ENCODE data around the gene ROBO1.

The ROBO1 gene

DNA sequence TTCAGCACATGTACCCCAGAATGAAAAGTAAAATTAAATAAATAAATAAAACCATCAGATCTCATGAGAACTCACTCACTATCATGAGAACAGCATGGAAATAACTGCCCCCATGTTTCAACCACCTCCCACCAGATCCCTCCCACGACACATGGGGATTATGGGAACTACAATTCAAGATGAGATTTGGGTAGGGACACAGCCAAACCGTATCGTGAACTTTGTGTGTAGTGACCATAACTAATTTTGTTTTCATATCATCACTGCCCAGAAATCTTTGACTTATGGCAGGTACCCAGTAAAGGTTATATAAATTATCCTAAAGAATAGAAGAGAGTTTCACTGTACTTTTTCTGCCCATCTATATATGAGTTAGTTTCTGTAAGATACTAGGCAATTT, 766.5 kb downstream of the ROBO1 start:
- no peaks in the 10 kb centered on the region for H3K79me2 ChIP-seq (ENCODE audit: insufficient read depth, low read length)
- H3K27me3 ChIP-seq (ENCODE audit: low read length), result no peaks in the 10 kb centered on the region
- H3K36me3 ChIP-seq (ENCODE audit: low read length), result no peaks in the 10 kb centered on the region

DNA sequence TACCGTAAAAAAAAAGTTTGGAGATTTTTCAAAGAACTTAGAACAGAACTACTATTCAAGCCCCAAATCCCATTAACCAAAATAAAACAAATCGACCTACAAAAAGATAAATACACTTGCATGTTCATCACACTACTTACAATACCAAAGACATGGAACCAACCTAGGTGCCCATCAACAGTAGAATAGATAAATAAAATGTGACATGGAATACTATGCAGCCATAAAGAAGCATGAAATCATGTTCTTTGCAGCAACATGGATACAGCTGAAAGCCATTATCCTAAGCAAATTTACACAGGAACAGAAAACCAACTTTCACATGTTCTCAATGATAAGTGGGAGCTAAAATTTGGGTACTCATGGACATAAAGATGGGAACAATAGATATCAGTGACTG, 768.7 kb downstream of the ROBO1 start:
- Histone ChIP-seq H3K9me3 (ENCODE audit: insufficient read depth, low read length) (no peaks in the 10 kb centered on the region), H3K36me3 (ENCODE audit: low read length) (no peaks in the 10 kb centered on the region), H3K9me2 (replicated peaks; ENCODE audit: insufficient read depth, low read length) (no peaks in the 10 kb centered on the region), H3K27ac (ENCODE audit: low read depth, low read length) (no peak overlapping the region), H3K4me2 (ENCODE audit: low read depth, low read length, poor library complexity, severe bottlenecking) (no peak overlapping the region), H3K9ac (ENCODE audit: low read length) (no peak overlapping the region), H4K20me1 (ENCODE audit: low read depth, low read length) (no peaks in the 10 kb centered on the region), H3K79me2 (ENCODE audit: insufficient read depth, low read length) (no peaks in the 10 kb centered on the region), H3F3A (ENCODE audit: insufficient read depth) (no peaks in the 10 kb centered on the region), H3K27me3 (ENCODE audit: low read length) (no peaks in the 10 kb centered on the region), H3K4me3 (ENCODE audit: insufficient read depth, low read length, poor library complexity, severe bottlenecking) (no peak overlapping the region), H2AFZ (ENCODE audit: low read depth, low read length, severe bottlenecking) (no peak overlapping the region)
- no peak for TF ChIP-seq EZH2phosphoT487 (conservative IDR thresholded peaks at IDR 0.05; ENCODE audit: low read length)

More for the DNA sequence above, 766.5 kb downstream of the ROBO1 start:
- Histone ChIP-seq H3K9ac (ENCODE audit: low read length) (no peak overlapping the region), H3K4me2 (ENCODE audit: low read depth, low read length, poor library complexity, severe bottlenecking) (no peak overlapping the region), H3K27ac (ENCODE audit: low read depth, low read length) (no peak overlapping the region), H2AFZ (ENCODE audit: low read depth, low read length, severe bottlenecking) (no peak overlapping the region), H3K4me3 (ENCODE audit: insufficient read depth, low read length, poor library complexity, severe bottlenecking) (no peak overlapping the region), H3F3A (ENCODE audit: insufficient read depth) (no peaks in the 10 kb centered on the region), H3K9me2 (replicated peaks; ENCODE audit: insufficient read depth, low read length) (no peaks in the 10 kb centered on the region), H3K9me3 (ENCODE audit: insufficient read depth, low read length) (no peaks in the 10 kb centered on the region), H4K20me1 (ENCODE audit: low read depth, low read length) (no peaks in the 10 kb centered on the region)
- TF ChIP-seq, protein P1, sequence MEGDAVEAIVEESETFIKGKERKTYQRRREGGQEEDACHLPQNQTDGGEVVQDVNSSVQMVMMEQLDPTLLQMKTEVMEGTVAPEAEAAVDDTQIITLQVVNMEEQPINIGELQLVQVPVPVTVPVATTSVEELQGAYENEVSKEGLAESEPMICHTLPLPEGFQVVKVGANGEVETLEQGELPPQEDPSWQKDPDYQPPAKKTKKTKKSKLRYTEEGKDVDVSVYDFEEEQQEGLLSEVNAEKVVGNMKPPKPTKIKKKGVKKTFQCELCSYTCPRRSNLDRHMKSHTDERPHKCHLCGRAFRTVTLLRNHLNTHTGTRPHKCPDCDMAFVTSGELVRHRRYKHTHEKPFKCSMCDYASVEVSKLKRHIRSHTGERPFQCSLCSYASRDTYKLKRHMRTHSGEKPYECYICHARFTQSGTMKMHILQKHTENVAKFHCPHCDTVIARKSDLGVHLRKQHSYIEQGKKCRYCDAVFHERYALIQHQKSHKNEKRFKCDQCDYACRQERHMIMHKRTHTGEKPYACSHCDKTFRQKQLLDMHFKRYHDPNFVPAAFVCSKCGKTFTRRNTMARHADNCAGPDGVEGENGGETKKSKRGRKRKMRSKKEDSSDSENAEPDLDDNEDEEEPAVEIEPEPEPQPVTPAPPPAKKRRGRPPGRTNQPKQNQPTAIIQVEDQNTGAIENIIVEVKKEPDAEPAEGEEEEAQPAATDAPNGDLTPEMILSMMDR (IDR thresholded peaks at IDR 0.05; ENCODE audit: insufficient read depth, low read length, poor library complexity, severe bottlenecking), result no peak
- TF ChIP-seq EZH2phosphoT487 (conservative IDR thresholded peaks at IDR 0.05; ENCODE audit: low read length), result no peak

DNA sequence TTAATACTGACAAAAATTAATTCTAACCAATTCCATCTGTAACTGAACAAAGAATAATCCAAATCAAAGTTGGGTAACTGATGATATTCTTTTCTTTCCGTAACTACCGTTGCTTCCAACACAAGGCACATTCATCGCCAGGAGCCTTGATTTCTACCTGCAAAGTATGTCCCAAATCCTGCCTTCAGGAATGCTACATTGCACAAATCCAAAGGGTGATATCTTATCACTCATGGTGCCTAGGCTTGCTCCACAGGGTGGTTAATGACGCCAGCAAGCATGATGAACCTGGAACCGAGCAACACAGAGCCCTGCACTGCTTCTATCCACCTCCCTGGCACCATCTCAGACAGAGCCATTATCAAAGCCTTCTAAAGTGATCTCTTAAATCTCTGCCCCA, 772.7 kb downstream of the ROBO1 start:
- H3K36me3 ChIP-seq (ENCODE audit: low read length), result no peaks in the 10 kb centered on the region
- no peaks in the 10 kb centered on the region for H3K79me2 ChIP-seq (ENCODE audit: insufficient read depth, low read length)
- no peak overlapping the region for H3K4me3 ChIP-seq (ENCODE audit: insufficient read depth, low read length, poor library complexity, severe bottlenecking)
- H3K9me2 ChIP-seq (replicated peaks; ENCODE audit: insufficient read depth, low read length), result no peaks in the 10 kb centered on the region
- H3K27me3 ChIP-seq (ENCODE audit: low read length), result no peaks in the 10 kb centered on the region
- no peaks in the 10 kb centered on the region for H4K20me1 ChIP-seq (ENCODE audit: low read depth, low read length)
- H2AFZ ChIP-seq (ENCODE audit: low read depth, low read length, severe bottlenecking), result no peak overlapping the region
- no peaks in the 10 kb centered on the region for H3K9me3 ChIP-seq (ENCODE audit: insufficient read depth, low read length)
- no peak overlapping the region for H3K4me2 ChIP-seq (ENCODE audit: low read depth, low read length, poor library complexity, severe bottlenecking)
- H3K27ac ChIP-seq (ENCODE audit: low read depth, low read length), result no peak overlapping the region
- no peaks in the 10 kb centered on the region for H3F3A ChIP-seq (ENCODE audit: insufficient read depth)
- no peak overlapping the region for H3K9ac ChIP-seq (ENCODE audit: low read length)
- TF ChIP-seq EZH2phosphoT487 (conservative IDR thresholded peaks at IDR 0.05; ENCODE audit: low read length), result no peak
- TF ChIP-seq, protein P1 (IDR thresholded peaks at IDR 0.05; ENCODE audit: insufficient read depth, low read length, poor library complexity, severe bottlenecking), result no peak

DNA sequence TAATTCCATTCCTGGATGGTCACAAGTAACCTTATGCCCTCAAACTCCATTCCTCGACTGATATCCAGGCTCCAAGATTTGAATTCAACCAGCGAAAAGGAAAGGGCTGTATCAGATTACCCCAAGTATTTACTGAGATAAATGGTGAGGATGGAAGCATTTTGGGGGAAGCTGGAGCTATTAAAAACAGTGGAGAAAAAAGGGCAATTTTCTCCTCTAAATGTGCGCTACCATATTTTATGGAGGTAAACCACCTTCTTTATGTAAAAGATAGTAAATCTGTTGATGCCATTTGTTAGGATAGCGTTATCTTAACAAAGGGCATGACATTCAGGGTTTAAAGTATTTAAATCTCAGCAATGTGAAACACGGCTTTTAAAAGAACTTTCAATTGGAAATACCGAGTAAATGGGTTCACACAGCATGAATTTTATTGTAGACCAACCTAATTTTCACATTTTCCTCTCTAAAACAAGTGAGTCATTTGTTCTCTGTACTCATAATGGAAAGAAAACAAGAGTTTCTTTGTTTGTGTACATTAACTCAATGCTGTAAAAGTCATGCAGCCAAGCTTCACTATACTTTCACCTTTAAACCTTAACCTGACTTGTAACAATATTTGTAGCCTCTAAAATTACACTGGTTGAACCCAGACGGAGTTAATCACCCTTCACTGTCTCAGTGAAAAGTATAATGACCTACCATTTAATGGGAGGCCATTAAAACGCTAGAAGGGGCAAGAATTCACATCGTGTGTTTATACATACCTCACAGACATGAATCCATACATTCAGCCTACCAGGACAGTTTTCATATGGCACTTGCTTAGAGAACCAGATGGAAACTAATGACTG, 773.4 kb downstream of the ROBO1 start:
- no peak overlapping the region for H3K9ac ChIP-seq (ENCODE audit: low read length)
- no peaks in the 10 kb centered on the region for H3F3A ChIP-seq (ENCODE audit: insufficient read depth)
- no peaks in the 10 kb centered on the region for H3K79me2 ChIP-seq (ENCODE audit: insufficient read depth, low read length)
- H3K9me2 ChIP-seq (replicated peaks; ENCODE audit: insufficient read depth, low read length), result no peaks in the 10 kb centered on the region
- H3K4me3 ChIP-seq (ENCODE audit: insufficient read depth, low read length, poor library complexity, severe bottlenecking), result no peak overlapping the region
- H3K4me2 ChIP-seq (ENCODE audit: low read depth, low read length, poor library complexity, severe bottlenecking), result no peak overlapping the region
- no peak overlapping the region for H2AFZ ChIP-seq (ENCODE audit: low read depth, low read length, severe bottlenecking)
- no peaks in the 10 kb centered on the region for H3K9me3 ChIP-seq (ENCODE audit: insufficient read depth, low read length)
- no peaks in the 10 kb centered on the region for H3K27me3 ChIP-seq (ENCODE audit: low read length)
- no peaks in the 10 kb centered on the region for H3K36me3 ChIP-seq (ENCODE audit: low read length)
- no peak for TF ChIP-seq EZH2phosphoT487 (conservative IDR thresholded peaks at IDR 0.05; ENCODE audit: low read length)
- TF ChIP-seq, protein P1 (IDR thresholded peaks at IDR 0.05; ENCODE audit: insufficient read depth, low read length, poor library complexity, severe bottlenecking), result no peak
- no peak overlapping the region for H3K27ac ChIP-seq (ENCODE audit: low read depth, low read length)
- no peaks in the 10 kb centered on the region for H4K20me1 ChIP-seq (ENCODE audit: low read depth, low read length)
